PFSK-1 (cell line): ENCODE measurements around the gene PGS1.

Experiments
- POLR2AphosphoS5 ChIP-seq: IDR thresholded peaks from 2 replicates; pipeline ENCODE4 v1.6.1; 2012; ENCODE audit warnings: low read depth, mild to moderate bottlenecking, control low read depth, low read length, moderate library complexity
- TAF1 ChIP-seq: IDR thresholded peaks from 2 replicates; pipeline ENCODE4 v1.6.1; 2012; ENCODE audit warnings: low read length, control low read depth, borderline replicate concordance; ENCODE audit not compliant: insufficient read depth

GRCh38 chr17:78371056-78371455 lies 7.4 kb upstream of the PGS1 start:
- TF ChIP-seq TAF1 (no peak), POLR2AphosphoS5 (no peak)
